Endothelial cell of umbilical vein (primary cell): Measurements from ENCODE around the gene STXBP5.

Experiments used
- EZH2 ChIP-seq: IDR thresholded peaks from 2 replicates; pipeline ENCODE4 v1.6.1; 2012; ENCODE audit warnings: borderline replicate concordance, low read depth, mild to moderate bottlenecking, moderate library complexity, low read length, inconsistent platforms; ENCODE audit not compliant: severe bottlenecking
- GATA2 ChIP-seq: IDR thresholded peaks from 2 replicates; pipeline ENCODE4 v1.7.0; 2011; ENCODE audit warnings: low read depth, mild to moderate bottlenecking, moderate library complexity, mixed read lengths, low read length; ENCODE audit not compliant: insufficient read length, insufficient read depth
- JUN ChIP-seq: IDR thresholded peaks from 2 replicates; pipeline ENCODE4 v1.6.1; 2011; ENCODE audit warnings: borderline replicate concordance, low read depth; ENCODE audit not compliant: insufficient read length, insufficient read depth
- MYC ChIP-seq: IDR thresholded peaks from one replicate; pipeline ENCODE4 v1.6.1; 2011; ENCODE audit warnings: mild to moderate bottlenecking, low read depth, low read length
- POLR2A ChIP-seq: IDR thresholded peaks from 2 replicates; pipeline ENCODE4 v1.6.1; 2012; ENCODE audit warnings: low read depth, mild to moderate bottlenecking, control low read depth, low read length
- POLR2AphosphoS5 ChIP-seq: IDR thresholded peaks from 2 replicates; pipeline ENCODE4 v1.6.1; 2012; ENCODE audit warnings: low read depth, mild to moderate bottlenecking, control low read depth, low read length, moderate library complexity; ENCODE audit not compliant: insufficient read depth
- TF ChIP-seq, protein P1 (sequence below), 2 donors: IDR thresholded peaks; 1 replicate in 1 of 2; 2 replicates in 1 of 2; pipeline ENCODE4 v1.5.1; 2011; ENCODE audit warnings: low read length in 2 of 2, mild to moderate bottlenecking in 2 of 2, moderate library complexity in 2 of 2, control low read depth in 1 of 2, inconsistent platforms in 1 of 2, low read depth in 1 of 2; ENCODE audit not compliant: insufficient read depth in 1 of 2; ENCODE audit errors: extremely low read depth in 1 of 2
- TF ChIP-seq, protein P2 (sequence below): IDR thresholded peaks from 2 replicates; pipeline ENCODE4 v1.6.1; 2011; ENCODE audit not compliant: insufficient read depth, insufficient read length

DNA sequence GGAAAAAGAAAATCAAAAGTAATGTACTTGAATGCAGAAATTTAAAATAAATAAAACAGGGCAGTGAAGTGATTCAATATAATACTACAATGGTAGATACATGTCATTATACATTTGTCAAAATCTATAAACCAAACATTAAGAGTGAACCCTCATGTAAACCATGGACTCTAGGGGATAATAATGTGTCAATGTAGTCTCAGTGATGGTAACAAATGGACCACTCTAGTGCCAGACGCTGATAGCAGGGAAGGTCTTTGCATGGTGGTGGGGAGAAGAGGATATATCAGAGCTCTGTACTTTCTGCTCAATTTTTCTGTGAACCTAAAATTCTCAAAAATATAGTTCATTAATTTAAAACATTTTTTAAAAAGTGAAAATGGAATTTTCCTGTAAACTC lies 19.8 kb upstream of the STXBP5 start:
- TF ChIP-seq, protein P1, sequence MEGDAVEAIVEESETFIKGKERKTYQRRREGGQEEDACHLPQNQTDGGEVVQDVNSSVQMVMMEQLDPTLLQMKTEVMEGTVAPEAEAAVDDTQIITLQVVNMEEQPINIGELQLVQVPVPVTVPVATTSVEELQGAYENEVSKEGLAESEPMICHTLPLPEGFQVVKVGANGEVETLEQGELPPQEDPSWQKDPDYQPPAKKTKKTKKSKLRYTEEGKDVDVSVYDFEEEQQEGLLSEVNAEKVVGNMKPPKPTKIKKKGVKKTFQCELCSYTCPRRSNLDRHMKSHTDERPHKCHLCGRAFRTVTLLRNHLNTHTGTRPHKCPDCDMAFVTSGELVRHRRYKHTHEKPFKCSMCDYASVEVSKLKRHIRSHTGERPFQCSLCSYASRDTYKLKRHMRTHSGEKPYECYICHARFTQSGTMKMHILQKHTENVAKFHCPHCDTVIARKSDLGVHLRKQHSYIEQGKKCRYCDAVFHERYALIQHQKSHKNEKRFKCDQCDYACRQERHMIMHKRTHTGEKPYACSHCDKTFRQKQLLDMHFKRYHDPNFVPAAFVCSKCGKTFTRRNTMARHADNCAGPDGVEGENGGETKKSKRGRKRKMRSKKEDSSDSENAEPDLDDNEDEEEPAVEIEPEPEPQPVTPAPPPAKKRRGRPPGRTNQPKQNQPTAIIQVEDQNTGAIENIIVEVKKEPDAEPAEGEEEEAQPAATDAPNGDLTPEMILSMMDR (IDR thresholded peaks at IDR 0.05; ENCODE audit: extremely low read depth in 1 of 2, insufficient read depth in 1 of 2, low read depth in 1 of 2, low read length in 2 of 2): no peak
- TF ChIP-seq GATA2: no peak
- no peak for TF ChIP-seq POLR2A
- TF ChIP-seq EZH2: no peak
- TF ChIP-seq, protein P2, sequence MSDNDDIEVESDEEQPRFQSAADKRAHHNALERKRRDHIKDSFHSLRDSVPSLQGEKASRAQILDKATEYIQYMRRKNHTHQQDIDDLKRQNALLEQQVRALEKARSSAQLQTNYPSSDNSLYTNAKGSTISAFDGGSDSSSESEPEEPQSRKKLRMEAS: no peak
- TF ChIP-seq MYC: no peak
- TF ChIP-seq POLR2AphosphoS5: no peak
- no peak for TF ChIP-seq JUN
